Tibial nerve (tissue), 4 donors: ENCODE results near the gene CRYBG1.

Experiments used
- EP300 ChIP-seq, 2 donors: sonication (generic); formaldehyde crosslinking; IDR thresholded peaks; one replicate each; pipeline ENCODE4 v1.6.1; 2017; ENCODE audit warnings: antibody characterized with exemption in 2 of 2, mild to moderate bottlenecking in 1 of 2
- POLR2A ChIP-seq, 2 donors: fragments of 450-650 bp; IDR thresholded peaks; one replicate each; pipeline ENCODE4 v1.6.1; 2017; ENCODE audit warnings: antibody characterized with exemption in 2 of 2, mild to moderate bottlenecking in 2 of 2, moderate library complexity in 2 of 2
- TF ChIP-seq, protein P1 (sequence below), 5 experiments: fragments of 200-600 bp in 3 of 5; fragments of 450-650 bp in 2 of 5; sonication (generic) in 3 of 5; IDR thresholded peaks; one replicate each; pipeline ENCODE4 v1.5.1; 2016 to 2019; ENCODE audit warnings: antibody characterized with exemption in 5 of 5, mild to moderate bottlenecking in 3 of 5, moderate library complexity in 2 of 5

DNA sequence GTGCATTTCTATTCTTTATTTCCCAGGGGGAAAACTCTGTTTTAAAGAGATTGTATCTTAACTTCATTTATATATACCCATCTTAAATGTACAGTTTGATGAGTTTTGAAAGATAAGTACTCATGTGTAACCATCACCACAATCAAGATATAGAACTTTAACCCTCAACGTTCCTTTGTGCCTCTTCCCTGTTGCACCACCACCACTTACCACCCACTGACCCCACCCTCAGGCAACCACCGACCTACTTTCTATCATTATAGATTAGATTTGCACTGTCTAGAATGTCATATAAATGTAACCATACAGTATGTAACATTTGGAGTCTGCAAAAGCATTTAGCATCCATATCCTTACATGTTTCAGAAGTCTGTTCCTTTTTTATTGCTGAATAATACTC, 147.8 kb downstream of the CRYBG1 start:
- TF ChIP-seq, protein P1, sequence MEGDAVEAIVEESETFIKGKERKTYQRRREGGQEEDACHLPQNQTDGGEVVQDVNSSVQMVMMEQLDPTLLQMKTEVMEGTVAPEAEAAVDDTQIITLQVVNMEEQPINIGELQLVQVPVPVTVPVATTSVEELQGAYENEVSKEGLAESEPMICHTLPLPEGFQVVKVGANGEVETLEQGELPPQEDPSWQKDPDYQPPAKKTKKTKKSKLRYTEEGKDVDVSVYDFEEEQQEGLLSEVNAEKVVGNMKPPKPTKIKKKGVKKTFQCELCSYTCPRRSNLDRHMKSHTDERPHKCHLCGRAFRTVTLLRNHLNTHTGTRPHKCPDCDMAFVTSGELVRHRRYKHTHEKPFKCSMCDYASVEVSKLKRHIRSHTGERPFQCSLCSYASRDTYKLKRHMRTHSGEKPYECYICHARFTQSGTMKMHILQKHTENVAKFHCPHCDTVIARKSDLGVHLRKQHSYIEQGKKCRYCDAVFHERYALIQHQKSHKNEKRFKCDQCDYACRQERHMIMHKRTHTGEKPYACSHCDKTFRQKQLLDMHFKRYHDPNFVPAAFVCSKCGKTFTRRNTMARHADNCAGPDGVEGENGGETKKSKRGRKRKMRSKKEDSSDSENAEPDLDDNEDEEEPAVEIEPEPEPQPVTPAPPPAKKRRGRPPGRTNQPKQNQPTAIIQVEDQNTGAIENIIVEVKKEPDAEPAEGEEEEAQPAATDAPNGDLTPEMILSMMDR (IDR thresholded peaks at IDR 0.05) = no peak
- TF ChIP-seq POLR2A (IDR thresholded peaks at IDR 0.05) = no peak
- no peak for TF ChIP-seq EP300 (IDR thresholded peaks at IDR 0.05)
